ENCODE measurements around the gene UBL4A.
A peak's percentile ranks its signal among the peaks of the same experiment; 100 is the strongest.

Gene UBL4A

DNA sequence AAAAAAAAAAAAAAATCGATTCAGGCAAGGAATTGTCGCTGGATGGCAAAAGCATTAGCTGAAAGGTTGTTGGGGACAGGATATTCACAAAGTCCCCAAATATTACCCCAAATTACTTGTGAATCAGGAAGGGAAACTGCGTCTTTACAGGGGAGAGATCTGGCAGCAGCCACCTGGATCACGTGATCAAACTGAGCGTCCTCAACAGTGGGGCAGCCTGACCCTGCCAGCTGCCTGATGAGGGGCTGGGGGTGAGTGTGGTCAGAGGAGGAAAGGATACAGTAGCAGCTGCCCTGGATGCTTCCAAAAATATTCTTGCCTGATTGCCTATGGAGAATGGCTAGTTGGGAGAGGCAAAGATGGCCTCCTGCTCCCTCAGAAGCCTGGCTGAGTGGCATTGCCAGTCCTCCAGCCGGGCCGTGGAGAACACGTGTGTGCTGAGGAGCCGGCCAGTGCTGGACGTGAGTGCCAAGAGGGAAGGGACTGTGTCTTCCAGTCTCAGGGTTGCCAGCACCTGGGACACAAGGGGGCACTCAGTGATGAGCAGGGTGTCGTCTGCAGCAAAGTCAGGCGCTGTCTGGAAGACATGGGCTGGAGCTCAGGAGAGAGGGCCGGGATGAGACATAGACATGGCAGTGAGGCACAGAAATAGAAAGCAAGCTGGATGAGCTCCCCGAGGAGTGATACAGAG lies 4.4 kb downstream of the UBL4A start:
- H3K36me3 ChIP-seq (ENCODE audit: insufficient read depth, low read length), result peaks cover 23% of the 10 kb centered on the region
- peak overlapping the region; percentile 61 for H3K4me2 ChIP-seq (ENCODE audit: low read length)
- TF ChIP-seq EZH2 (IDR thresholded peaks at IDR 0.05; ENCODE audit: borderline replicate concordance, low read length) (no peak), CTCF (IDR thresholded peaks at IDR 0.05; ENCODE audit: low read length) (no peak)

DNA sequence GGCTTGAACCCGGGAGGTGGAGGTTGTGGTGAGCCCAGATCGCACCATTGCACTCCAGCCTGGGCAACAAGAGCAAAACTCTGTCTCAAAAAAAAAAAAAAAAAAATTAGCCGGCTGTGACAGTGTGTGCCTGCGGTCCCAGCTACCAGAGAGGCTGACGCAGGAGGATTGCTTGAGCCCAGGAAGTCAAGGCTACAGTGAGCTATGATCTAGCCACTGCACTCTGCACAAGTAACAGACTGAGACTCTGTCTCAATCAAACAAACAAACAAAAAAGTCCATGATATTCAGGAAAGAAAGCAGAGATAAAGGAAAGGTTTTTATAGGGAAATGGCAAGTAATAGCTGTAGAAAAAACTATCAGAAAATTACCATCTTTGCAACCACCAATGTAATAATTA lies 5.2 kb downstream of the UBL4A start:
- no peaks in the 10 kb centered on the region for H3K9me2 ChIP-seq (ENCODE audit: low read depth, low read length)
- H3K9ac ChIP-seq (ENCODE audit: low read length), result no peak overlapping the region; the same call in 1 of the 2 replicates
- H3K4me2 ChIP-seq (ENCODE audit: low read length), result peak overlapping the region; percentile 61; the same call in 1 of the 2 replicates
- no peak overlapping the region for H2AFZ ChIP-seq (ENCODE audit: low read length)
- TF ChIP-seq EZH2 (IDR thresholded peaks at IDR 0.05; ENCODE audit: borderline replicate concordance, low read length) (no peak), CTCF (IDR thresholded peaks at IDR 0.05; ENCODE audit: low read length) (no peak)
- H3K9me3 ChIP-seq (ENCODE audit: low read length), result no peaks in the 10 kb centered on the region
- no peaks in the 10 kb centered on the region for H3K79me2 ChIP-seq (ENCODE audit: insufficient read depth, low read length)
- H3K36me3 ChIP-seq (ENCODE audit: insufficient read depth, low read length), result peaks cover 23% of the 10 kb centered on the region
- no peaks in the 10 kb centered on the region for H3F3A ChIP-seq (ENCODE audit: insufficient read depth, low read length)
- peak overlapping the region; percentile 66 for H3K27ac ChIP-seq (ENCODE audit: low read depth, low read length, poor library complexity, severe bottlenecking)
- H3K4me3 ChIP-seq (ENCODE audit: low read depth, low read length, poor library complexity, severe bottlenecking), result no peak overlapping the region
- H4K20me1 ChIP-seq (ENCODE audit: insufficient read depth, low read length), result no peaks in the 10 kb centered on the region
- no peaks in the 10 kb centered on the region for H3K27me3 ChIP-seq (ENCODE audit: insufficient read depth, low read length)
- peaks cover 62% of the 10 kb centered on the region for H3K4me1 ChIP-seq (ENCODE audit: insufficient read depth, low read length, severe bottlenecking)

More for the DNA sequence above, 4.4 kb downstream of the UBL4A start:
- Histone ChIP-seq H3K27me3 (ENCODE audit: insufficient read depth, low read length) (no peaks in the 10 kb centered on the region), H3K9me3 (ENCODE audit: low read length) (no peaks in the 10 kb centered on the region), H2AFZ (ENCODE audit: low read length) (peak overlapping the region; percentile 91; the same call in 1 of the 2 replicates), H3K27ac (ENCODE audit: low read depth, low read length, poor library complexity, severe bottlenecking) (peak overlapping the region; percentile 65), H3K9me2 (ENCODE audit: low read depth, low read length) (no peaks in the 10 kb centered on the region), H3K4me1 (ENCODE audit: insufficient read depth, low read length, severe bottlenecking) (peaks cover 62% of the 10 kb centered on the region), H3F3A (ENCODE audit: insufficient read depth, low read length) (no peaks in the 10 kb centered on the region), H3K79me2 (ENCODE audit: insufficient read depth, low read length) (no peaks in the 10 kb centered on the region), H3K9ac (ENCODE audit: low read length) (peak overlapping the region; percentile 46), H3K4me3 (ENCODE audit: low read depth, low read length, poor library complexity, severe bottlenecking) (peak overlapping the region; percentile 13), H4K20me1 (ENCODE audit: insufficient read depth, low read length) (no peaks in the 10 kb centered on the region)

- H3K9ac ChIP-seq (ENCODE audit: low read length), result peak within 1 kb of the TSS; percentile 72
- no peaks in the 10 kb centered on the region for H3K79me2 ChIP-seq (ENCODE audit: insufficient read depth, low read length)
- H3K4me1 ChIP-seq (ENCODE audit: insufficient read depth, low read length, severe bottlenecking), result peaks cover 43% of the 10 kb centered on the region
- H3K4me2 ChIP-seq (ENCODE audit: low read length), result peak within 1 kb of the TSS; percentile 86
- H3K9me3 ChIP-seq (ENCODE audit: low read length), result no peaks in the 10 kb centered on the region
- no peaks in the 10 kb centered on the region for H3K27me3 ChIP-seq (ENCODE audit: insufficient read depth, low read length)
- peak within 1 kb of the TSS; percentile 76 for H3K4me3 ChIP-seq (ENCODE audit: low read depth, low read length, poor library complexity, severe bottlenecking)
- no peak within 1 kb of the TSS for H2AFZ ChIP-seq (ENCODE audit: low read length)
- H3K36me3 ChIP-seq (ENCODE audit: insufficient read depth, low read length), result peaks cover 8% of the 10 kb centered on the region; the same call in 1 of the 2 replicates
- TF ChIP-seq EZH2 (IDR thresholded peaks at IDR 0.05; ENCODE audit: borderline replicate concordance, low read length) (no peak), CTCF (IDR thresholded peaks at IDR 0.05; ENCODE audit: low read length) (no peak)
- peak within 1 kb of the TSS; percentile 87 for H3K27ac ChIP-seq (ENCODE audit: low read depth, low read length, poor library complexity, severe bottlenecking)
- H3F3A ChIP-seq (ENCODE audit: insufficient read depth, low read length), result no peaks in the 10 kb centered on the region
- no peaks in the 10 kb centered on the region for H4K20me1 ChIP-seq (ENCODE audit: insufficient read depth, low read length)
- no peaks in the 10 kb centered on the region for H3K9me2 ChIP-seq (ENCODE audit: low read depth, low read length)
Observed at GRCh38 chrX:154478728-154479622, 7.4 kb downstream of the UBL4A start, which contains the start of gene LAGE3. LAGE3 (minus strand) TSS chrX:154479281; CDS start chrX:154478915, 366 bp downstream.

All from OCI-LY1 (cell line).